Activated naive CD8-positive, alpha-beta T cell (primary cell): ENCODE results near the gene KCNA2.

Source experiments
- H3K27ac Mint-ChIP-seq: one replicate; pipeline ENCODE4 v1.8.0; 2021; ENCODE audit warnings: mixed read lengths
- H3K27me3 Mint-ChIP-seq: one replicate; pipeline ENCODE4 v1.8.0; 2021; ENCODE audit warnings: mixed read lengths
- H3K36me3 Mint-ChIP-seq: one replicate; pipeline ENCODE4 v1.8.0; 2021; ENCODE audit warnings: mixed read lengths
- H3K4me1 Mint-ChIP-seq: one replicate; pipeline ENCODE4 v1.8.0; 2021; ENCODE audit warnings: low read depth, mixed read lengths
- H3K4me3 Mint-ChIP-seq: one replicate; pipeline ENCODE4 v1.8.0; 2021; ENCODE audit warnings: mild to moderate bottlenecking, mixed read lengths
- H3K9me3 Mint-ChIP-seq: one replicate; pipeline ENCODE4 v1.8.0; 2021; ENCODE audit warnings: low read depth, mixed read lengths

KCNA2 gene

DNA sequence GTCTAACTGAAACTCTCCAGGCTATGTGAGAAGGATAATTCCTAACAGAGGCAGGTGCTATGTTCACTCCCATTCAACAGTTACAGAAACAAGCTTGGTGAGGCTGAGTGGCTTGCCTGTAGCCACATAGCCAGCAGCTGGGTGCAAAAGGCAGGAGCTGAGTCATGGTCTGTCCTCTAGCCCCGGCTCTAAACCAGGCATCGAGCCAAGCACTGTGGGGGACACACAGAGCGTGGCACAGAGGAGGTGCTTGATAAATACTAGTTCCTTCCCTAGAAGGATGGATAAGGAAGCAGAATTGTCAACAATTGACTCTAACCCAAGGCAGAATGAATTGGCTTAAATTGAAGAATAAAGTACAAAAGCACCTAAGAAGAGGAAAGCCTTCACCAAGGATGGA, 10.4 kb upstream of the KCNA2 start:
- Mint-ChIP-seq H3K27ac (no peak overlapping the region), H3K4me3 (no peak overlapping the region), H3K27me3 (no peaks in the 10 kb centered on the region), H3K4me1 (peaks cover 36% of the 10 kb centered on the region), H3K9me3 (no peaks in the 10 kb centered on the region), H3K36me3 (no peaks in the 10 kb centered on the region)

DNA sequence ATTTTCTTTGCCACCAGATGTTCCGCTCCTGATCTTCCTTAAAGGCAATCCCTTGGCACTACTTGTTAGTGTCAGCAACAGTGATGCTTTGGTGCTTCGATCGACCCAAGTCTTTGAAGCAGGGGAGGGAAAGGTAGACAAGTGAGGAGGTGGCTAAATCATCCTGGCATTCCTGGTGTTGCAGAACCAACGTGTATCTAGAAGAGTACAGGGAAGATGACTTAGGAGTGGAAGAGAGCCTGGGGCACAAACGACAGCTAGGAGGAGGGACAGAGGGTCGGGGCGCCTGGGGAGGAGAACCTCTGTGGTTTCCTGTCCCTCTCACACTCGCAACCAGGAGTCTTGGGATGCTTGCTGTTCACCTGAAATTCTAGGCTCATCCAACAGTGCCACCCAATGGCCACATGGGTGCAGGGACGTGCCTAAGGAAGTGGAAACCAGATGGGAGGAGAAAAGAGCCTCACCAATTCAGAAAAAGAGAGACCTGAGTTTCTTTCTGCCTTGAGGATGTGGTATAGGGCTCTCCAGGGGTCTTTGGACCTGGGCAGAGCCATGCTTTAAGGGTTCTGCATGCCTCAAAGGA, 9.5 kb upstream of the KCNA2 start:
- Mint-ChIP-seq H3K27ac (no peak overlapping the region), H3K4me3 (no peak overlapping the region), H3K36me3 (no peaks in the 10 kb centered on the region), H3K9me3 (no peaks in the 10 kb centered on the region), H3K27me3 (no peaks in the 10 kb centered on the region), H3K4me1 (peaks cover 34% of the 10 kb centered on the region)

- no peaks in the 10 kb centered on the region for H3K36me3 Mint-ChIP-seq
- no peak overlapping the region for H3K27ac Mint-ChIP-seq
- peaks cover 12% of the 10 kb centered on the region for H3K4me1 Mint-ChIP-seq
- H3K27me3 Mint-ChIP-seq: peaks cover 7% of the 10 kb centered on the region
- no peaks in the 10 kb centered on the region for H3K9me3 Mint-ChIP-seq
- H3K4me3 Mint-ChIP-seq: no peak overlapping the region
Observed at GRCh38 chr1:110612060-110612745, 6.0 kb upstream of the KCNA2 start.

DNA sequence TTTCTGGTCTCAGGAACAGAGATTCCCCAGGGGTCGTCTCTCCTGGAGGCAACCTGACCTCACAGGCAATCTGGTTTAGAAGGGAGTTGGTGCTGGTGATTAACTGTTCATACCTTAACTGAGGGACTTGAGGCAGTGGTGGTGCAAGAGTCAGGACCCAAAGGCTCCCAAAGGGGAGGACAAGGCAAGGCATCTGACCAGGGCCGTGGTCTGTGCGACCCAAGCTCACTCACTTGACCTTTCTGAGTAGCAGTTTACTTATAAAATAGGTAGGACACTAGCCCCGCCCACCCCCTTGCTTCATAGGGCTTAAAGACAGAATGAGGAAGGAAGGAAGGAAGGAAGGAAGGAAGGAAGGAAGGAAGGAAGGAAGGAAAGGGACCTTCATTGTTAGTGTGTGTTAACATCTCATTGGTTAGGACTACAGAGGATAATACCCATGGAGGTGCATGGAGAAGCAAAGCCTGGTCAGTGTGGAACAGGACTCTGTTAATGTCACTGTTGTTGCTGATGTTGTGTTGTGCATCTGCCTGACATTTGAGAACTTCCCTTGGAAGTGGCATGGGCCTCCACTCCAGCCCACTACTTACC, 4.6 kb upstream of the KCNA2 start:
- H3K9me3 Mint-ChIP-seq: no peaks in the 10 kb centered on the region
- no peaks in the 10 kb centered on the region for H3K36me3 Mint-ChIP-seq
- H3K27ac Mint-ChIP-seq: no peak overlapping the region
- no peak overlapping the region for H3K4me3 Mint-ChIP-seq
- peaks cover 7% of the 10 kb centered on the region for H3K27me3 Mint-ChIP-seq
- peaks cover 20% of the 10 kb centered on the region for H3K4me1 Mint-ChIP-seq

GRCh38 chr1:110610084-110610483, 3.9 kb upstream of the KCNA2 start:
- H3K4me1 Mint-ChIP-seq: peaks cover 16% of the 10 kb centered on the region
- H3K27ac Mint-ChIP-seq: no peak overlapping the region
- H3K27me3 Mint-ChIP-seq: peaks cover 7% of the 10 kb centered on the region
- H3K9me3 Mint-ChIP-seq: no peaks in the 10 kb centered on the region
- no peaks in the 10 kb centered on the region for H3K36me3 Mint-ChIP-seq
- no peak overlapping the region for H3K4me3 Mint-ChIP-seq

DNA sequence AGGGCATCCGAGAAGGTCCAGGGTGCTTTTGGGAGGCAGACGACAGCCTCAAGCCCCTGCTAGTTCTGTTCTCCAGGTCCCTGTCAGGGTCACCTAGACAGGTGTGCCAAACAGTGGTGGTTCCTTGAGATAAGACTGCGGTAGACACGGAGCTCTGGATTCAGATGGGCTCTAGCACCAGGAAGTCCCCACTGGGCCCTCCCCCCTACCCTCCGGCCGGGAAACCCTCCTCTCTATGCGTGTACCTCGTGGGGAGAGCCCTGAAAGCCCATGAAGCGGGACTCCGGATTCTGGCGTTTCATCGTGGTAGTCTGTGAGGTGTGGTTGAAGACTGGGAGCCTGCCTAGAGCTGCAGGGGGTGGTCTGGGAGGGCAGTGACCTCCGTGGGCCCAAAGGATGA, 2.1 kb upstream of the KCNA2 start:
- Mint-ChIP-seq H3K4me1 (peaks cover 16% of the 10 kb centered on the region), H3K9me3 (no peaks in the 10 kb centered on the region), H3K27ac (no peak overlapping the region), H3K27me3 (peaks cover 11% of the 10 kb centered on the region), H3K4me3 (peak overlapping the region; percentile 13), H3K36me3 (no peaks in the 10 kb centered on the region)

DNA sequence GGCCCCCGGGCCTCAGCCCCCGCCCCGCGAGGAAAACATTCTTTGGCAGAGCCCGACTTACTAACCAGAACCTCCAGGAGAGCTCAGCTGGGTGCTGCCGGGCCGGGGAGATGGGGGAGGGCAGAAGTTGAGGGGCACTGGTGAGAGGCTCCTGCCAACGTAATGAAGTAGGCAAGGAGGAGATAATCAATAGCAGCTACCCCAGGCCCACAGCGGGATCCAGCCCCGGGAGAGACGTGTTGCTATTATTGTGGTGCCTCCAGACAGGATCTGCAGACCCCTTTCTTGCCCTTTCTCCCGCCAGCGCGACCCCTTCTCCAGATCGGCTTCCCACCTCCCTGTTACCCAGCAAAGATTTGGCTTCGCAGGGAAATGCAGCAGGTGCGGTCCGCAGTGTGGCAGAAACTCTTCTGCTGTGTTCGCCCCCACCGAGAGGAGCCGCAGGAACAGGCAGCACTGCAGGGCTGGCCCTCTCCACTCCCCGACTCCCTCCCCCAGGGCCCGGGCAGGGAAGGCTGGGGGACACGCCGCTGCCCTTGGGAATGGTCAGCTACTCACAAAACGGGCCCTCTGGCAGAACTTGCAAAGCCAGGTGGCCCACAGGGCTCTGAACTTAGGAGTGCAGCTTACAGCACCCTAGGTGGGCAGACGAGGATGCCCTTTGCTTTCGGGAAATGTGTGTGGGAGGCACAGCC, 1.5 kb upstream of the KCNA2 start:
- Mint-ChIP-seq H3K27me3 (peaks cover 11% of the 10 kb centered on the region), H3K4me1 (peaks cover 16% of the 10 kb centered on the region), H3K36me3 (no peaks in the 10 kb centered on the region), H3K27ac (no peak overlapping the region), H3K9me3 (no peaks in the 10 kb centered on the region), H3K4me3 (peak overlapping the region; percentile 72)

DNA sequence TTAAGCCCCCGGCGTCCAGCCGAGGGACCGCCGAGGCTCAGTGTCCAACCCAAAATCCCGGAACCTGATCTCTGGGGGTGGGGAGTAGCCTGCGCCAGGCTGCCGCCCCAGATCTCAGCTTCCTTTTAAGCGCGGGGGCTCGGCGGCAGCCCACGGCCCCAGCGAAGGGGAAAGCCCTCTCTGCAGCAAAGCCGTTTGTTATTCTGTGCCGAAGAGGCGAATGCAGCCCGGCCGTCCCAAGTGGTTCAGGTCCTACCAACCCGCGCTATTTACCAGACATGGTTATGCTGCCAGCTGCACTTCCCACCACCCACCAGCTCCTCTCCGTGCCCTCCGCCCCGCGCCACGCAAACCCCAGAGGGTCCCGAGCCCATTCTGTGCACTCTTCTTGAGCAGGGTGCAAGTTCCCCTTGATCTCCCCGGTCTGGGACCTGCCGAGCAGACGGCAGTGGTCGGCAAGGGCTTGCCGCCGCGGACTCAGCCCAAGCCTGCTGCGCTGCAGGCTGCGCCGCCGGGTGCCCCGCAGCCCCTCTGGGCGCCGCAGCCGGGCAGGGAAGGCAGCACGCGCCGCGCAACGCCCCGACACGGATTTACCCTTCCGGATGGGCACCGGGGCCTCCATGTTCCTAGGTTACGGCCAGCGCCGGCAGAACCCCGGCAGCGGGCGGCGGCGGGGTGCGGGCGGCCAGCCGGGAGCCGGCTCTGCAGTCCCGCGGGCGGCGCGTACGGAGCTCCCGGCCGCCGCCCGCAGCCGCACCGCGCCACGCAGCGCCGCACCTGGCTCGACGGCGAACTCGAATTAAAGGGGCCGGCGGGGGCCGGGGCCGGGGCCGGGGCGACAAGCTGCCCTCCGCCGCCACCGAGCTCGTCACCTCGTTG, 738 bp upstream of the KCNA2 start:
- Mint-ChIP-seq H3K36me3 (no peaks in the 10 kb centered on the region), H3K27ac (no peak overlapping the region), H3K4me1 (peaks cover 16% of the 10 kb centered on the region), H3K27me3 (peaks cover 11% of the 10 kb centered on the region), H3K9me3 (no peaks in the 10 kb centered on the region), H3K4me3 (peak overlapping the region; percentile 85)

DNA sequence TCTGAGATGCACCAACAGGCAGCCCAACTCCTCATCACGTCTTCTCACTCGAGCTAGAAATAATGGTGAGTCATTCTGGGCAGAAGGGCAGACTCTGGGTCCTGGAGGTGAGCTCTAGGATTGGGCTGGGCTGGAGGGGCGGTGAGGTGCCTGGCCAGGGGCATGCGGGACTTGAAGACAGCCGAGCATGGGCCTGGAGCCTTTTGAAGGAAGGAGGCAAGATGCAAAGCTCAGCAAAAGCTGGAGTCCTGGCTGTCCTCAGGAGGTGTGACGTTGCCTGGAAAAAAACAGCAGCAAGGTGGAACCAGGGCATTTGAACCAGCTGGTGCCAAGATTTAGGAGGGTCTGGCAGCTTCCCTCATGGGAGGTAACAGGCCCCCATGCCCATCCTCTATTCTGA, 712 bp downstream of the KCNA2 start:
- Mint-ChIP-seq H3K36me3 (no peaks in the 10 kb centered on the region), H3K4me1 (peaks cover 16% of the 10 kb centered on the region), H3K27me3 (peaks cover 13% of the 10 kb centered on the region), H3K4me3 (peak overlapping the region; percentile 57), H3K27ac (no peak overlapping the region), H3K9me3 (no peaks in the 10 kb centered on the region)

DNA sequence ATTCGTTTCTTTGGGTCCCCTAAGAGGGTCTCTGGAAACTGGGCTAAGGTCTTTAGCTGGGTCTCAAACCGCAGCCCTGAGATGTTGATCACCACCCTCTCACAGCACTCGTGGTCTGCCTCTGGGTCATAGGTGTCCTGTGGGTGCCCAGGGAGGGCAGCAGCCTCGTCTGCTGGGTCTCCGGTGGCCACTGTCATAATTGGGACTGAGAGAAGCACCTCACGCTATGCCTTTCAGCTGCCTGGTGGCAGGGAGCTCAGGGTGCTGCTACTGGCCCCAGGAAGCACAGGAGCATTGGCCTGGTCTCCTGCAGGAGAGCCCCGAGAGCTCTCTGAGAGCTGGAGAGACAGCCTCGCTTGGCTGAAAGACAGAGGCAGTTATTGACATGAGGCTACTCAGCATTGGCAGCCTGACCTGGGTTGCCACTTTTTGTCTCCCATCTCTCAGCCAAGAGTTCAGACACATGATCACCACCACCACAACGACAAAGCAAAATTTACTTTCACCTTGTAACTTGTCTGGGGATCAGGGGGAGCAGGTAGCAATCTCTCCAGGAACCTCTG, 1.5 kb downstream of the KCNA2 start:
- H3K9me3 Mint-ChIP-seq: no peaks in the 10 kb centered on the region
- H3K4me3 Mint-ChIP-seq: no peak overlapping the region
- no peaks in the 10 kb centered on the region for H3K36me3 Mint-ChIP-seq
- peaks cover 14% of the 10 kb centered on the region for H3K4me1 Mint-ChIP-seq
- H3K27me3 Mint-ChIP-seq: peaks cover 13% of the 10 kb centered on the region
- H3K27ac Mint-ChIP-seq: no peak overlapping the region

DNA sequence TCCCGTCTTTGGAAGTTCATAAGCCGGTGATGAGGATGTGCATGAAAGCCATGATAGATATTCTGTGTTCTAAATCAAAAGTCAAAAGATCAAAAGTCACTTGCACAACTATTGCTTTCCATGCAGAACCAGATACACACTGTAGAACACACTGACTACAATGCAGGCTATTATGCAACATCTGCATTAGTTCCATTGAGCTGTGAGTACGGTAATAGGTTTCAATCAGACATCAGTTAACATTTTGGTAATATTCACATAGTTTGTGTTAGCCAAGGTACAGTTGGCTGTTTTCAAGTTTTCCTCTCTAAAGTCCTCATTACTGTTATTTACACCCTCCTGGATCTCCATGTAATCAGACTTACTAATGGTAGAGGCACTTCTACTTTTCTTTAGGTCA, 3.1 kb downstream of the KCNA2 start:
- Mint-ChIP-seq H3K27ac (no peak overlapping the region), H3K4me1 (peaks cover 12% of the 10 kb centered on the region), H3K27me3 (peaks cover 6% of the 10 kb centered on the region), H3K36me3 (no peaks in the 10 kb centered on the region), H3K9me3 (no peaks in the 10 kb centered on the region), H3K4me3 (no peak overlapping the region)

DNA sequence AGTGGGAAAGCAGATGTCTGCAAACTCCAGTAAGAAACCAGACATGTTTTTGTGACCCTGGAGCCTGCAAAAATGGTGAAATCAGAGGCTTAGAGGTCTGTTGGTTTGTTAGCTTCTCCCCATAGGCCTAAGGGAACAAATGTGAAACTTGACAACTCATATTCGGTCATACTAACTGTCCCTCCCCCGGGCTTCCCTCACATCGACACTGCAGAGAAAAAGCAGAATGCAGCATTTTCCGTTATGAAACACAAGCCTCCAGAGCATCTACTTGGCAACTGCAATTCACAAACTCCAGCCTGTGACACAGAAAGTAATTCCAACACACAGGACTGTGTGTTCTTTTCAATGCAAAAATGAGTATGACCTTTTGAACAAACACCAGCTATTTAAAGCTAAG, 3.7 kb downstream of the KCNA2 start:
- Mint-ChIP-seq H3K36me3 (no peaks in the 10 kb centered on the region), H3K27ac (no peak overlapping the region), H3K9me3 (no peaks in the 10 kb centered on the region), H3K27me3 (peaks cover 6% of the 10 kb centered on the region), H3K4me3 (no peak overlapping the region), H3K4me1 (peaks cover 10% of the 10 kb centered on the region)

- Mint-ChIP-seq H3K4me3 (no peak overlapping the region), H3K27ac (no peak overlapping the region), H3K27me3 (peaks cover 6% of the 10 kb centered on the region), H3K4me1 (peaks cover 5% of the 10 kb centered on the region), H3K9me3 (no peaks in the 10 kb centered on the region), H3K36me3 (no peaks in the 10 kb centered on the region)
Observed at GRCh38 chr1:110601332-110601731, 4.8 kb downstream of the KCNA2 start.

DNA sequence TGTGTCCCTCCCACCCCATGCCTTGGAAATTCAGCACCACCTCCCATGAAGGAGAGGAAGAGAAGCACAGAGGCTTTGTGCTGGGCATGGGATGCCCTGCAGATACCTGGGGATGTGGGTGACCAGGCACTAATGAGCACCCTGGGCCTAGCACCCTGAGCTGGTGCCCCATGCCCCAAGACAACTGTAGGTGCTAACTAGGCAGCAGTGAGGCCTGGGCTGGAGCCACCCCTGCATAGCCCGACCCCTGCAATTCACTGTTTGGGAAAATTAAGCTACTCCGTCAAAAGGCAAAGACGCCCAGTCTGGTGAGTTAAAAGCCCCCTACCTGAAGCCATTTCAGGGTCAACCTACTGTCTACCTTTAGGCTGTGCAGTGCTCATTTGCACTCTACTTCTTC, 5.4 kb downstream of the KCNA2 start:
- no peaks in the 10 kb centered on the region for H3K36me3 Mint-ChIP-seq
- H3K27ac Mint-ChIP-seq: no peak overlapping the region
- no peak overlapping the region for H3K4me3 Mint-ChIP-seq
- no peaks in the 10 kb centered on the region for H3K9me3 Mint-ChIP-seq
- H3K27me3 Mint-ChIP-seq: peaks cover 6% of the 10 kb centered on the region
- H3K4me1 Mint-ChIP-seq: peaks cover under 1% of the 10 kb centered on the region
